Erythroblast (primary cell): ENCODE results near the gene BICC1.

ENCODE experiments used
- GATA1 ChIP-seq: IDR thresholded peaks from 2 replicates; pipeline ENCODE4 v1.6.1; 2011; ENCODE audit warnings: low read depth, mild to moderate bottlenecking, control low read depth, low read length, moderate library complexity
- POLR2A ChIP-seq: IDR thresholded peaks from 2 replicates; pipeline ENCODE4 v1.6.1; 2011; ENCODE audit warnings: mild to moderate bottlenecking, low read length

DNA sequence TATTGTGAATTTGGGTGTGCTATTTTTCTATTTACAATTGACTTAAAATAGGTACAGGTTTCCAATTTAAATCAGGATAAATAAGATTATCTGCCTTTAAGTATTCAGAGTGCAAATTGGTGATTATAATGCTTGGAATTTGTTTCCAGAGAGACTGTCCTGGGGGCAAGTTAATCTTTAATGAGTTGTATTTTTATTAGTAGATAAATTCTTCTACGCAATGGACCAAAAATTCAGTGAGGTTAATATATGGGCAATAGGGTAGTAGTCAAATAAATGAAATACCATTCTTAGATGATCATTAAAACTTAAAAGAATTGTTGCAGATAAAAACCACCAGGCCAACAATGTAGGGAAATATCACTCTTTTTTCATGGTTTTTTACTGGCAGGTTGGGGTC, 3.4 kb downstream of the BICC1 start:
- TF ChIP-seq POLR2A (no peak), GATA1 (no peak)
